Measurements from ENCODE around the gene ACADSB.
A peak's percentile ranks its signal among the peaks of the same experiment; 100 is the strongest.

ACADSB gene

GRCh38 chr10:123008355-123009104, at the start of gene ACADSB, which contains the start of gene IKZF5:
Gene ACADSB (plus strand): TSS chr10:123009006. CDS start chr10:123009030, 24 bp downstream.
Gene IKZF5 (minus strand): TSS chr10:123008795. CDS start chr10:122998625, 10,170 bp downstream.
- no peak for TF ChIP-seq CTCF (IDR thresholded peaks at IDR 0.05; ENCODE audit: low read depth, low read length, missing control alignments)
- DNase-seq (ENCODE audit: low read depth), result peak; percentile 94
- peak within 1 kb of the TSS; percentile 85 for H3K4me3 ChIP-seq (ENCODE audit: low read depth, low read length)

- DNase-seq (ENCODE audit: low read depth), result no peak
- no peak overlapping the region for H3K4me3 ChIP-seq (ENCODE audit: low read depth, low read length)
- TF ChIP-seq CTCF (IDR thresholded peaks at IDR 0.05; ENCODE audit: low read depth, low read length, missing control alignments), result no peak
Observed at GRCh38 chr10:122962405-122962804, 46.4 kb upstream of the ACADSB start.

- no peak for DNase-seq (ENCODE audit: low read depth)
- TF ChIP-seq CTCF (IDR thresholded peaks at IDR 0.05; ENCODE audit: low read depth, low read length, missing control alignments), result no peak
- H3K4me3 ChIP-seq (ENCODE audit: low read depth, low read length), result no peak overlapping the region
Observed at GRCh38 chr10:122966879-122967278, 41.9 kb upstream of the ACADSB start.

- no peak overlapping the region for H3K4me3 ChIP-seq (ENCODE audit: low read depth, low read length)
- DNase-seq (ENCODE audit: low read depth), result no peak
- no peak for TF ChIP-seq CTCF (IDR thresholded peaks at IDR 0.05; ENCODE audit: low read depth, low read length, missing control alignments)
Observed at GRCh38 chr10:122968698-122969097, 40.1 kb upstream of the ACADSB start.

- DNase-seq (ENCODE audit: low read depth), result no peak
- no peak overlapping the region for H3K4me3 ChIP-seq (ENCODE audit: low read depth, low read length)
- TF ChIP-seq CTCF (IDR thresholded peaks at IDR 0.05; ENCODE audit: low read depth, low read length, missing control alignments), result no peak
Observed at GRCh38 chr10:122974023-122974422, 34.8 kb upstream of the ACADSB start.

- no peak for TF ChIP-seq CTCF (IDR thresholded peaks at IDR 0.05; ENCODE audit: low read depth, low read length, missing control alignments)
- DNase-seq (ENCODE audit: low read depth), result no peak
- H3K4me3 ChIP-seq (ENCODE audit: low read depth, low read length), result no peak overlapping the region
Observed at GRCh38 chr10:122974543-122975064, 34.2 kb upstream of the ACADSB start.

Measured in GM12864 (cell line).